Thyroid gland (tissue), 4 donors: Measurements from ENCODE around the gene GPR153. TPM values are rescaled to one million over a fixed set of nuclear protein-coding genes. Genes with fewer than 3 reads are reported as not detected.
A peak's percentile ranks its signal among the peaks of the same experiment; 100 is the strongest.
"Not testable (repeated sequence)": the region's sequence is repeated elsewhere in the genome, so short reads cannot be mapped to it uniquely, and the experiment has no call there.

Source experiments
- DNase-seq, 2 donors: peaks; one replicate each; pipeline ENCODE4 v3.0.0-alpha.2; 2019
- H3K27ac ChIP-seq, 3 donors: fragments of 200-600 bp; sonication (generic); 1 replicate in 2 of 3; 2 replicates in 1 of 3; pipeline ENCODE4 v1.5.1; 2016 to 2019; ENCODE audit warnings: mild to moderate bottlenecking in 1 of 3, moderate library complexity in 1 of 3
- H3K27me3 ChIP-seq: fragments of 200-600 bp; sonication (generic); one replicate; pipeline ENCODE4 v1.5.1; 2019
- H3K36me3 ChIP-seq, 2 donors: fragments of 200-600 bp; sonication (generic); one replicate each; pipeline ENCODE4 v1.5.1; 2016 to 2019
- H3K4me1 ChIP-seq, 2 donors: fragments of 200-600 bp; sonication (generic); one replicate each; pipeline ENCODE4 v1.5.1; 2017 to 2019
- H3K4me3 ChIP-seq, 3 donors: fragments of 200-600 bp; sonication (generic); replicated peaks in 1 of 3; 1 replicate in 2 of 3; 2 replicates in 1 of 3; pipeline ENCODE4 v1.5.1; 2016; ENCODE audit warnings: mild to moderate bottlenecking in 1 of 3
- H3K9me3 ChIP-seq: fragments of 200-600 bp; sonication (generic); one replicate; pipeline ENCODE4 v1.5.1; 2017
- CTCF ChIP-seq, 6 experiments: fragments of 200-600 bp in 3 of 6; fragments of 450-650 bp in 3 of 6; sonication (generic) in 3 of 6; IDR thresholded peaks; one replicate each; pipeline ENCODE4 v1.5.1; 2016 to 2019; ENCODE audit warnings: antibody characterized with exemption in 6 of 6, mild to moderate bottlenecking in 2 of 6, inconsistent platforms in 1 of 6, moderate library complexity in 1 of 6
- POLR2A ChIP-seq, 2 donors: fragments of 450-650 bp; IDR thresholded peaks; one replicate each; pipeline ENCODE4 v1.6.1; 2017; ENCODE audit warnings: antibody characterized with exemption in 2 of 2, mild to moderate bottlenecking in 2 of 2, moderate library complexity in 1 of 2
- WGBS, 2 donors: methylation state at CpG; one replicate each; pipeline ENCODE4 v1.1.5; 2017; 5-methylcytosine and 5-hydroxymethylcytosine counted together
- intact Hi-C: fragments of 100-400 bp; cut with DNase I; formaldehyde crosslinking; loops from one replicate; pipeline ENCODE4 v1.15.1; 2023
- total RNA-seq, 4 donors: library from RNA; depleted of rRNA; stranded (reverse); fragments of >200 nt; gene quantifications; one replicate each; pipeline ENCODE4 v1.2.3, GENCODE V29; 2016

GPR153 gene
- total RNA-seq, 4 donors from 2014 or later = 0.78 to 3.2 (median 1.5) TPM

DNA sequence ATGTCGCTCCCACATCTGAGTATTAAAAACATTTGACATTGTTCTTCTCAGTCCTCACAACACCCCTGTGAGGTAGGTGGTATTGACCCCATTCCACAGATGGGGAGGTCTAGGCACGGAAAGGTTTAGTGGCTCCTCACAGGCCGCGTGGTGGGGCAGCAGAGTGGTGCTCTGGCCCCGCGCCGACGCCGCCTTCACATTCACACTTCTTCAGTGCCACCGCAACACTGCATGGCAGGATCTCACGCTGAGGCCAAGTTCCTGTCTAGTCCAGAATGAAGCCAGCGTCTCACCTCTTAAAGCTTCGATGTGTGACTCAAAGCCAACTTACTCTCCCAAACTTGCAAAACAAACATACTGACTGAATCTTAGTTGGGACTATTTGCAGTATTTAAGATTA, 37.3 kb downstream of the GPR153 start:
- H3K4me1 ChIP-seq = peaks cover 0 to 7% of the 10 kb centered on the region in 2 donors
- TF ChIP-seq CTCF (IDR thresholded peaks at IDR 0.05) (no peak), POLR2A (IDR thresholded peaks at IDR 0.05) (no peak)
- H3K9me3 ChIP-seq = no peaks in the 10 kb centered on the region
- no peak overlapping the region for H3K4me3 ChIP-seq
- intact Hi-C loops = no loop called here
- H3K36me3 ChIP-seq = peaks cover 21 to 32% of the 10 kb centered on the region in 2 donors
- 96 to 98% methylated on average over 13 of the region's 13 CpGs for WGBS, 2 donors
- H3K27ac ChIP-seq = no peak overlapping the region
- no peaks in the 10 kb centered on the region for H3K27me3 ChIP-seq
- DNase-seq = no peak

DNA sequence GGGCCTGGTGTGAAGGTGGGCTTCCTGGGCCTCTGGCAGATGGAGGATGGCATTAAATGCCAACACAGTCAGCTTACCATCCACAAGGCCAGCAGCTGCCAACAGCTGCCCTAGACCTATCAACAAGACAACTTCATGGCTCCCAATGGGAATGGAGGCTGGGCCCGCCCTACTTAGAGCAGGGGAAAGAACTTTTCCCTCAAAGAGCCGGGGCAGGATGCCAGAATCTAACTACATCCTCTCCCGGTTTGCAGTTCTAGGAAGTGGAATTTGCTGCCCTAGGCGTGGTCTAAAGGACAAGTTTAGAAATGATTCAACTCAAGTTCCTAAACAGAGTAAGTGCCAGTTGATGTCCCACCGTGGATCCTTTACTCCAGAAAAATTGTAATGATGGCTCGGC, 38.3 kb downstream of the GPR153 start:
- no peak for TF ChIP-seq POLR2A (IDR thresholded peaks at IDR 0.05)
- TF ChIP-seq CTCF (IDR thresholded peaks at IDR 0.05) = no peak
- peaks cover 0 to 7% of the 10 kb centered on the region in 2 donors for H3K4me1 ChIP-seq
- intact Hi-C loops = no loop called here
- H3K36me3 ChIP-seq = peaks cover 21 to 24% of the 10 kb centered on the region in 2 donors
- H3K27ac ChIP-seq = no peak overlapping the region
- peak in 1 of 2 donors; percentile 22 for DNase-seq
- H3K27me3 ChIP-seq = no peaks in the 10 kb centered on the region
- H3K4me3 ChIP-seq = no peak overlapping the region
- H3K9me3 ChIP-seq = no peaks in the 10 kb centered on the region
- 71 to 72% methylated on average over 6 of the region's 6 CpGs for WGBS, 2 donors

- intact Hi-C loops = no loop called here
- Histone ChIP-seq H3K27me3 (no peaks in the 10 kb centered on the region), H3K4me3 (no peak overlapping the region), H3K4me1 (peaks cover 0 to 7% of the 10 kb centered on the region in 2 donors), H3K36me3 (peaks cover 16 to 24% of the 10 kb centered on the region in 2 donors), H3K27ac (no peak overlapping the region), H3K9me3 (no peaks in the 10 kb centered on the region)
- no peak for DNase-seq
- no peak for TF ChIP-seq CTCF (IDR thresholded peaks at IDR 0.05)
- WGBS, 2 donors = 89 to 92% methylated on average over 12 of the region's 12 CpGs
These were observed 39.6 kb downstream of the GPR153 start for GRCh38 chr1:6221210-6221784.

DNA sequence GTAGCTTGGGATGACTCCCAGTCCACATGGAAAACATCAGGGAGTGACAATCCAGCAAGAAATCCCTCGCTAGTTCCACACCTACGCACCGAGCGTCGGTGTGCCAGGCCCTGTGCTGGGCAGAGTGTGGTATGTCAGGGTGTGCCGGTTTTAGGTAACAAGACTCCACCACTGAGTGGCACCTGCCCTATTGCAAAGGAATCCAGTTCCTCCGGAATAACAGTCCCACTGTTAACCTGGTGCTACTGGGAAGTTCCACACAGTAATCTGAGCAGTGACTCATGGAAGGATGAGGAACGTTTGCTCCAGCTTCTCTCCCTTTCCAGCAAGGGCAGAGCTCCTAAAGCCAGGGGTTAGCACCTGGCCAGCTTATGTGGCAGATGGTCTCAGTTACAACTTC, 40.7 kb downstream of the GPR153 start:
- TF ChIP-seq CTCF (IDR thresholded peaks at IDR 0.05) = no peak
- TF ChIP-seq POLR2A (IDR thresholded peaks at IDR 0.05) = no peak
- peaks cover 16 to 20% of the 10 kb centered on the region in 2 donors for H3K36me3 ChIP-seq
- no peak for DNase-seq
- WGBS, 2 donors = 89 to 91% methylated on average over 7 to 8 of the region's 8 CpGs
- no peaks in the 10 kb centered on the region for H3K9me3 ChIP-seq
- no peak overlapping the region for H3K27ac ChIP-seq
- H3K27me3 ChIP-seq = no peaks in the 10 kb centered on the region
- intact Hi-C loops = no loop called here
- H3K4me1 ChIP-seq = peaks cover 0 to 7% of the 10 kb centered on the region in 2 donors
- H3K4me3 ChIP-seq = no peak overlapping the region

DNA sequence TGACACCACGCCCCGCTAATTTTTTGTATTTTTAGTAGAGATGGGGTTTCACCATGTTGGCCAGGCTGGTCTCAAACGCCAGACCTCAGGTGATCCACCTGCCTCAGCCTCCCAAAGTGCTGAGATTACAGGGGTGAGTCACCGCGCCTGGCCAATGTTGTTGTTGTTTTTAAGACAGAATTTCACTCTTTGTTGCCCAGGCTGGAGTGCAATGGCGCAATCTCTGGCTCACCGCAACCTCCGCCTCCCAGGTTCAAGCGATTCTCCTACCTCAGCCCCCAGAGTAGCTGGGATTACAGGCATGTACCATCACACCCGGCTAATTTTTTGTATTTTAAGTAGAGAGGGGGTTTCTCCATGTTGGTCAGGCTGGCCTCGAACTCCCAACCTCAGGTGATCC, 41.3 kb downstream of the GPR153 start:
- DNase-seq, H3K27ac ChIP-seq: not testable (repeated sequence)

More for the DNA sequence above, 41.3 kb downstream of the GPR153 start:
- H3K4me3 ChIP-seq, intact Hi-C loops, H3K4me1 ChIP-seq, H3K27me3 ChIP-seq, H3K9me3 ChIP-seq: not testable (repeated sequence)
- peaks cover 12 to 14% of the 10 kb centered on the region in 2 donors for H3K36me3 ChIP-seq
- WGBS, 2 donors = 84 to 90% methylated on average over 11 of the region's 11 CpGs
